ENCODE results near the gene TMEM54.

Gene TMEM54

GRCh38 chr1:32867151-32867550 is 34.0 kb downstream of the TMEM54 start:
- Histone ChIP-seq H4K91ac (ENCODE audit: low read length) (no peak overlapping the region), H3K27ac (ENCODE audit: low read length, poor library complexity, severe bottlenecking) (no peak overlapping the region), H3K4ac (ENCODE audit: low read depth in 1 of 2, low read length in 2 of 2) (no peak overlapping the region), H3K4me3 (ENCODE audit: insufficient read depth in 1 of 2, low read depth in 1 of 2, low read length in 2 of 2) (no peak overlapping the region), H2AK5ac (ENCODE audit: low read length, severe bottlenecking) (no peak overlapping the region), H2BK120ac (ENCODE audit: low read depth, low read length) (no peak overlapping the region), H2BK5ac (ENCODE audit: low read depth, low read length, poor library complexity, severe bottlenecking) (no peak overlapping the region), H3K9ac (ENCODE audit: low read length) (no peak overlapping the region), H3K36me3 (ENCODE audit: control insufficient read depth in 1 of 2, insufficient read depth in 2 of 2, low read depth in 1 of 2, low read length in 2 of 2) (peaks cover 15 to 22% of the 10 kb centered on the region in 2 experiments), H2BK12ac (ENCODE audit: low read length in 2 of 2) (no peak overlapping the region), H4K8ac (ENCODE audit: low read length) (no peak overlapping the region), H3K79me1 (replicated peaks; ENCODE audit: low read length, poor library complexity, severe bottlenecking) (no peaks in the 10 kb centered on the region), H3K23ac (ENCODE audit: low read length in 2 of 2) (no peak overlapping the region), H3K18ac (ENCODE audit: low read depth in 1 of 2, low read length in 2 of 2) (no peak overlapping the region), H2AFZ (ENCODE audit: low read depth, low read length) (no peak overlapping the region), H2BK15ac (ENCODE audit: low read depth, poor library complexity, severe bottlenecking) (no peak overlapping the region), H3K9me3 (ENCODE audit: control insufficient read depth, low read length) (no peaks in the 10 kb centered on the region), H3K4me1 (ENCODE audit: control insufficient read depth, insufficient read depth, low read depth, low read length) (peaks cover 13% of the 10 kb centered on the region), H3K14ac (ENCODE audit: low read length in 2 of 2) (no peak overlapping the region), H3K27me3 (ENCODE audit: control insufficient read depth in 1 of 2, insufficient read depth in 1 of 2, low read length in 2 of 2) (peaks cover 10 to 22% of the 10 kb centered on the region in 2 experiments), H3K4me2 (ENCODE audit: low read length, poor library complexity, severe bottlenecking) (no peak overlapping the region)
- no peak for DNase-seq
- 93% methylated on average over 4 of the region's 5 CpGs for WGBS

GRCh38 chr1:32865639-32866405 is 35.4 kb downstream of the TMEM54 start:
- Histone ChIP-seq H2BK12ac (ENCODE audit: low read length in 2 of 2) (no peak overlapping the region), H2BK5ac (ENCODE audit: low read depth, low read length, poor library complexity, severe bottlenecking) (no peak overlapping the region), H3K23ac (ENCODE audit: low read length in 2 of 2) (no peak overlapping the region), H4K91ac (ENCODE audit: low read length) (no peak overlapping the region), H2BK15ac (ENCODE audit: low read depth, poor library complexity, severe bottlenecking) (no peak overlapping the region), H3K18ac (ENCODE audit: low read depth in 1 of 2, low read length in 2 of 2) (no peak overlapping the region), H3K14ac (ENCODE audit: low read length in 2 of 2) (no peak overlapping the region), H2AK5ac (ENCODE audit: low read length, severe bottlenecking) (no peak overlapping the region), H3K9me3 (ENCODE audit: control insufficient read depth, low read length) (no peaks in the 10 kb centered on the region), H2AFZ (ENCODE audit: low read depth, low read length) (no peak overlapping the region), H3K9ac (ENCODE audit: low read length) (no peak overlapping the region), H2BK120ac (ENCODE audit: low read depth, low read length) (no peak overlapping the region), H3K27me3 (ENCODE audit: control insufficient read depth in 1 of 2, insufficient read depth in 1 of 2, low read length in 2 of 2) (peaks cover 9 to 10% of the 10 kb centered on the region in 2 experiments), H3K79me1 (replicated peaks; ENCODE audit: low read length, poor library complexity, severe bottlenecking) (no peaks in the 10 kb centered on the region), H3K4me1 (ENCODE audit: control insufficient read depth, insufficient read depth, low read depth, low read length) (peaks cover 11% of the 10 kb centered on the region), H3K4me3 (ENCODE audit: insufficient read depth in 1 of 2, low read depth in 1 of 2, low read length in 2 of 2) (no peak overlapping the region), H3K4ac (ENCODE audit: low read depth in 1 of 2, low read length in 2 of 2) (no peak overlapping the region), H4K8ac (ENCODE audit: low read length) (no peak overlapping the region), H3K36me3 (ENCODE audit: control insufficient read depth in 1 of 2, insufficient read depth in 2 of 2, low read depth in 1 of 2, low read length in 2 of 2) (peaks cover 18 to 22% of the 10 kb centered on the region in 2 experiments), H3K4me2 (ENCODE audit: low read length, poor library complexity, severe bottlenecking) (no peak overlapping the region), H3K27ac (ENCODE audit: low read length, poor library complexity, severe bottlenecking) (no peak overlapping the region)
- no peak for DNase-seq
- WGBS, result 85% methylated on average over 2 of the region's 3 CpGs

- Histone ChIP-seq H3K27ac (ENCODE audit: low read length, poor library complexity, severe bottlenecking) (no peak overlapping the region), H2BK12ac (ENCODE audit: low read length in 2 of 2) (no peak overlapping the region), H3K27me3 (ENCODE audit: control insufficient read depth in 1 of 2, insufficient read depth in 1 of 2, low read length in 2 of 2) (peaks cover 0 to 2% of the 10 kb centered on the region in 2 experiments), H2AK5ac (ENCODE audit: low read length, severe bottlenecking) (no peak overlapping the region), H4K91ac (ENCODE audit: low read length) (no peak overlapping the region), H2BK5ac (ENCODE audit: low read depth, low read length, poor library complexity, severe bottlenecking) (no peak overlapping the region), H3K9me3 (ENCODE audit: control insufficient read depth, low read length) (no peaks in the 10 kb centered on the region), H2BK15ac (ENCODE audit: low read depth, poor library complexity, severe bottlenecking) (no peak overlapping the region), H3K79me1 (replicated peaks; ENCODE audit: low read length, poor library complexity, severe bottlenecking) (no peaks in the 10 kb centered on the region), H2AFZ (ENCODE audit: low read depth, low read length) (no peak overlapping the region), H3K4me2 (ENCODE audit: low read length, poor library complexity, severe bottlenecking) (no peak overlapping the region), H3K18ac (ENCODE audit: low read depth in 1 of 2, low read length in 2 of 2) (no peak overlapping the region), H2BK120ac (ENCODE audit: low read depth, low read length) (no peak overlapping the region), H3K14ac (ENCODE audit: low read length in 2 of 2) (no peak overlapping the region), H3K36me3 (ENCODE audit: control insufficient read depth in 1 of 2, insufficient read depth in 2 of 2, low read depth in 1 of 2, low read length in 2 of 2) (peaks cover 25 to 27% of the 10 kb centered on the region in 2 experiments), H3K23ac (ENCODE audit: low read length in 2 of 2) (no peak overlapping the region), H3K4ac (ENCODE audit: low read depth in 1 of 2, low read length in 2 of 2) (no peak overlapping the region), H3K4me1 (ENCODE audit: control insufficient read depth, insufficient read depth, low read depth, low read length) (peaks cover 5% of the 10 kb centered on the region), H4K8ac (ENCODE audit: low read length) (no peak overlapping the region), H3K4me3 (ENCODE audit: insufficient read depth in 1 of 2, low read depth in 1 of 2, low read length in 2 of 2) (no peak overlapping the region), H3K9ac (ENCODE audit: low read length) (no peak overlapping the region)
- WGBS, result 100% methylated on average over 7 of the region's 8 CpGs
- DNase-seq, result no peak
Measured at GRCh38 chr1:32864375-32865019, 36.7 kb downstream of the TMEM54 start.

GRCh38 chr1:32863881-32864245 is 37.3 kb downstream of the TMEM54 start:
- no peak overlapping the region for H2BK12ac ChIP-seq (ENCODE audit: low read length in 2 of 2)
- H2BK15ac ChIP-seq (ENCODE audit: low read depth, poor library complexity, severe bottlenecking), result no peak overlapping the region
- no peak overlapping the region for H2AFZ ChIP-seq (ENCODE audit: low read depth, low read length)
- no peak overlapping the region for H3K4ac ChIP-seq (ENCODE audit: low read depth in 1 of 2, low read length in 2 of 2)
- WGBS, result no CpG with 5 or more reads among the region's 1 CpG
- H3K9me3 ChIP-seq (ENCODE audit: control insufficient read depth, low read length), result no peaks in the 10 kb centered on the region
- peaks cover 5% of the 10 kb centered on the region for H3K4me1 ChIP-seq (ENCODE audit: control insufficient read depth, insufficient read depth, low read depth, low read length)
- no peak overlapping the region for H3K4me2 ChIP-seq (ENCODE audit: low read length, poor library complexity, severe bottlenecking)
- no peak overlapping the region for H3K14ac ChIP-seq (ENCODE audit: low read length in 2 of 2)
- H2AK5ac ChIP-seq (ENCODE audit: low read length, severe bottlenecking), result no peak overlapping the region
- no peak overlapping the region for H2BK5ac ChIP-seq (ENCODE audit: low read depth, low read length, poor library complexity, severe bottlenecking)
- H3K18ac ChIP-seq (ENCODE audit: low read depth in 1 of 2, low read length in 2 of 2), result no peak overlapping the region
- no peaks in the 10 kb centered on the region for H3K79me1 ChIP-seq (replicated peaks; ENCODE audit: low read length, poor library complexity, severe bottlenecking)
- H3K27ac ChIP-seq (ENCODE audit: low read length, poor library complexity, severe bottlenecking), result no peak overlapping the region
- H4K8ac ChIP-seq (ENCODE audit: low read length), result no peak overlapping the region
- H3K27me3 ChIP-seq (ENCODE audit: control insufficient read depth in 1 of 2, insufficient read depth in 1 of 2, low read length in 2 of 2), result no peaks in the 10 kb centered on the region
- H3K36me3 ChIP-seq (ENCODE audit: control insufficient read depth in 1 of 2, insufficient read depth in 2 of 2, low read depth in 1 of 2, low read length in 2 of 2), result peaks cover 25 to 34% of the 10 kb centered on the region in 2 experiments
- no peak overlapping the region for H3K23ac ChIP-seq (ENCODE audit: low read length in 2 of 2)
- no peak overlapping the region for H4K91ac ChIP-seq (ENCODE audit: low read length)
- H3K9ac ChIP-seq (ENCODE audit: low read length), result no peak overlapping the region
- H2BK120ac ChIP-seq (ENCODE audit: low read depth, low read length), result no peak overlapping the region
- H3K4me3 ChIP-seq (ENCODE audit: insufficient read depth in 1 of 2, low read depth in 1 of 2, low read length in 2 of 2), result no peak overlapping the region
- DNase-seq, result no peak
